NT2/D1 (cell line): ENCODE data around the gene CSRNP2.

ENCODE experiments used
- DNase-seq: peaks from one replicate; pipeline ENCODE4 v3.0.0-alpha.2; 2011; ENCODE audit warnings: low read depth, low spot score
- H3K27me3 ChIP-seq: 2 replicates; pipeline ENCODE4 v1.6.0; 2011; ENCODE audit warnings: mild to moderate bottlenecking; ENCODE audit not compliant: insufficient read length, insufficient read depth
- H3K36me3 ChIP-seq: 2 replicates; pipeline ENCODE4 v1.6.1; 2011; ENCODE audit warnings: mild to moderate bottlenecking, low read length, mixed read lengths; ENCODE audit not compliant: insufficient read depth, insufficient read length
- H3K4me1 ChIP-seq: 2 replicates; pipeline ENCODE4 v1.5.1; 2011; ENCODE audit not compliant: insufficient read depth, insufficient read length
- H3K4me3 ChIP-seq: 2 replicates; pipeline ENCODE4 v1.5.1; 2011; ENCODE audit warnings: low read depth; ENCODE audit not compliant: insufficient read length
- H3K9ac ChIP-seq: 2 replicates; pipeline ENCODE4 v1.6.0; 2011; ENCODE audit warnings: low read depth; ENCODE audit not compliant: insufficient read length
- H3K9me3 ChIP-seq: 2 replicates; pipeline ENCODE4 v1.5.1; 2011; ENCODE audit warnings: mild to moderate bottlenecking, low read length; ENCODE audit not compliant: insufficient read depth
- SUZ12 ChIP-seq: IDR thresholded peaks from 2 replicates; pipeline ENCODE4 v1.6.1; 2011; ENCODE audit not compliant: insufficient read length, insufficient read depth; ENCODE audit errors: extremely low read depth
- YY1 ChIP-seq: IDR thresholded peaks from 2 replicates; pipeline ENCODE4 v1.6.1; 2011; ENCODE audit not compliant: insufficient read length, insufficient read depth
- ZNF274 ChIP-seq: IDR thresholded peaks from 2 replicates; pipeline ENCODE4 v1.6.1; 2011; ENCODE audit warnings: mild to moderate bottlenecking, low read depth, low read length

Gene CSRNP2

DNA sequence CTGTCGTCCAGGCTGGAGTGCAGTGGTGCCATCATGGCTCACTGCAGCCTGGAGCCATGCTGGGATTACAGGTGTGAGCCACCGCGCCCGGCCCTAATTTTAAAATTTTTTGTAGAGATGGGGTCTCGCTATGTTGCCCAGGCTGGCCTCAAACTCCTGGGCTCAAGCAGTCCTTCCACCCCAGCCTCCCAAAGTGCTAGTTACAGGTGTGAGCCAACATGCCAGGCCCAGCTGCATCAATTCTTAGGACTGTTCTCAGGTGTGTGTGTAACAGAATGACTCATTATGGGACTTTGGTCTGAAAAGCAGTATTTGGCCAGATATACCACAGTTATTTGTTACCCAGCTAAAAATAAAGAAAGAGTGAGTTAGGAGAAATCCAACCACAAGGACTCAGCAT lies 17.9 kb downstream of the CSRNP2 start:
- Histone ChIP-seq H3K9ac (no peak overlapping the region), H3K9me3 (no peaks in the 10 kb centered on the region), H3K27me3 (no peaks in the 10 kb centered on the region), H3K4me3 (no peak overlapping the region), H3K4me1 (no peaks in the 10 kb centered on the region), H3K36me3 (peaks cover 92% of the 10 kb centered on the region)
- DNase-seq, result no peak
- TF ChIP-seq YY1 (no peak), ZNF274 (no peak), SUZ12 (no peak)

DNA sequence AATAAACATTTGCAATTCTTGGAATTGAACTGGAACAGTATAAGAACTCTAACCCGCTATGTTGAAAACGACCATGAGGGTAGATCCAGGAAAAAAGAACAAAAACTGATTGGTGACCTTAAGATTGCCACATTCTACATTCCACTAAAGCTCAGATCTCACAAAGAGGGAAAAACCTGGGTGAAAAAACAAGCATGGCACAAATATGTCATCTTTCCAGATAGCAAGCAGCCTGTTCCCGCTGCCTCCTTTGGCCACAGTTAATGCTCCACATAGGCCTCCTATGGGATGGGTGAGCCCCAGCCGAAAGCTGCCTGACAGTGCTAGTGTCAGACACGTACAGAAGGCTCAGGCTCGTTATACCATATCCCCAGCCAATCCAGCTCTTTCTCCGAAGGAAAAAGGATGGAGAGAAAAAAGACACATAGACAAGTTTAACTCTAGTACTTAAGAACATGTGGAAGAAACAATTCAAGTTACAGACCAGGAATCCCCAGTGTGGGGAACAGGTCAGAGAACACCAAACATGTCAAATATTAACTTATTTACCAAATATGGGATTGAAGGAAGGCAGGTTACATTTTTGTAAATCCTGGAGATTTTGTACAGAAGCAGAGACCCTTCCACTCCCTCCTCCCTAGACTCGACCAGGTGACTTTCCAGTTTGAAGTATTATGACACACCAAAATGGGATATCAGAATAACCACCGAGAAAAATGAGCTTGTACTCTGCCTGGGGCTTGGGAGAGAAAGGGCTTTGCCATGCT lies 20.6 kb downstream of the CSRNP2 start:
- Histone ChIP-seq H3K36me3 (peaks cover 95% of the 10 kb centered on the region), H3K27me3 (no peaks in the 10 kb centered on the region), H3K4me1 (no peaks in the 10 kb centered on the region), H3K9ac (no peak overlapping the region), H3K4me3 (no peak overlapping the region), H3K9me3 (no peaks in the 10 kb centered on the region)
- DNase-seq, result no peak
- TF ChIP-seq YY1 (no peak), ZNF274 (no peak), SUZ12 (no peak)

DNA sequence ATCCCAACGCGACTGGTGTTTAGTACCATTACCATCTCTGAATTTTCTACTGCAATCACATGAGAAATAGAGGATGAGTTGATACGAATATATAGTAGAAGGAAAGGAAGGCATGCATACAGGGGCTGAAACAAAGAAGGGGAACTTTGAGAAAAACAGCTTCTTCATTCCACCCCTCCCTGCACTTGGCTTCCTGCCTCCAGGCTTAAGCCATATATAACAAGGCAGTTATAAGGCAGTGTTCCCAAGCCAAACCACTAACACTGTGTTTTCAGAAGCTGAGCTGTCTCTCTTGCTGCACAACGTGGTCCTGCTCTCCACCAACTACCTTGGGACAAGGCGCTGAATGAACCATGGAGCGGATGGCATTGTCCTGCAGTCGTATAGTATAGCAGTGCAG lies 24.3 kb downstream of the CSRNP2 start:
- no peaks in the 10 kb centered on the region for H3K27me3 ChIP-seq
- H3K9me3 ChIP-seq, result no peaks in the 10 kb centered on the region
- H3K4me1 ChIP-seq, result no peaks in the 10 kb centered on the region
- H3K9ac ChIP-seq, result no peak overlapping the region
- H3K4me3 ChIP-seq, result no peak overlapping the region
- peaks cover 84% of the 10 kb centered on the region for H3K36me3 ChIP-seq
- no peak for DNase-seq
- TF ChIP-seq SUZ12 (no peak), ZNF274 (no peak), YY1 (no peak)

GRCh38 chr12:51056242-51056641 lies 27.2 kb downstream of the CSRNP2 start:
- DNase-seq, result no peak
- Histone ChIP-seq H3K27me3 (no peaks in the 10 kb centered on the region), H3K4me1 (no peaks in the 10 kb centered on the region), H3K4me3 (no peak overlapping the region), H3K9me3 (no peaks in the 10 kb centered on the region), H3K9ac (no peak overlapping the region), H3K36me3 (peaks cover 76% of the 10 kb centered on the region)
- TF ChIP-seq ZNF274 (no peak), SUZ12 (no peak), YY1 (no peak)

GRCh38 chr12:51055060-51055459 lies 28.3 kb downstream of the CSRNP2 start:
- no peak for TF ChIP-seq ZNF274
- TF ChIP-seq SUZ12, result no peak
- no peak for TF ChIP-seq YY1
- DNase-seq, result no peak
- Histone ChIP-seq H3K9me3 (no peaks in the 10 kb centered on the region), H3K4me3 (no peak overlapping the region), H3K27me3 (no peaks in the 10 kb centered on the region), H3K36me3 (peaks cover 68% of the 10 kb centered on the region), H3K9ac (no peak overlapping the region), H3K4me1 (no peaks in the 10 kb centered on the region)

DNA sequence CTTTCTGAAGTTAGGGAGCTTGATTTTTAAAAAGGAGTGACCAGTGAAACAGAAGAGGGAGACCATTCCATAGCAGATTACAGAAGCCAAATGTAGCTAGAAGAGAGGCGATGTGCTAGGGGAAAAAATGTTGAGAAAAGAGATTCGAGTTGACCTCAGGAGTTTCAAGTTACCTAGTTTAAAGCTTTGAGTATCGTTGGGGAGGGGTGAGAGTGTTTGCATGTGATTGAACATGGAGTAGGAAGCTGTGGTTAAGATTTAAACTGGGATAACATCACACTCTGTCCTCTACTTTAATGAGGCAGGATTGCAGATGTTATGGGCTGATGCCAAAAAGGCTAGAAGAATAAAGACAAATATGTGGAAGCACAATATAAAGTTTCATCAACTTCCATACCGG lies 31.6 kb downstream of the CSRNP2 start:
- TF ChIP-seq ZNF274, result no peak
- TF ChIP-seq YY1, result no peak
- no peak for TF ChIP-seq SUZ12
- Histone ChIP-seq H3K9me3 (no peaks in the 10 kb centered on the region), H3K27me3 (no peaks in the 10 kb centered on the region), H3K36me3 (peaks cover 51% of the 10 kb centered on the region), H3K9ac (no peak overlapping the region), H3K4me3 (no peak overlapping the region), H3K4me1 (no peaks in the 10 kb centered on the region)
- no peak for DNase-seq

DNA sequence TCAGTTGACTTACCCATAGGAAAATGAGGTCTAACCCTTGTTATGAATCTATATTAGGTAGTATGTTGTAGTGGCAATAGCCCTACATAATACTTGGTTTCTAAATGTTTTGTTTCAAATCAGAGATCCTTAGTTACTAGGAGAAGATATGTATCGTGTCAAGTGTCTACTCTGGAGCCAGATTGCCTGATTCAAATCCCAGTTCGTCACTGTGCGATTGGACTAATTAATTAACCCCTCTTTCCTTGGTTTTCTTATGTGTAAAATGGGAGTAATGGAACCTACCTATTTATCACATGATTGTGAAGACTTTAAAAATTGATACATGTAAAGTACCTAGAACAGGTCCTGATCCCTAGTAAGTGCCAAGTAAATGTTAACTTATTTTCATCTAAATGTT lies 33.9 kb downstream of the CSRNP2 start:
- no peaks in the 10 kb centered on the region for H3K27me3 ChIP-seq
- H3K36me3 ChIP-seq, result peaks cover 31% of the 10 kb centered on the region
- no peaks in the 10 kb centered on the region for H3K9me3 ChIP-seq
- H3K4me3 ChIP-seq, result peak overlapping the region; percentile 65
- DNase-seq, result no peak
- peak overlapping the region; percentile 79 for H3K9ac ChIP-seq
- no peaks in the 10 kb centered on the region for H3K4me1 ChIP-seq
- TF ChIP-seq SUZ12 (no peak), ZNF274 (no peak), YY1 (no peak)
